ENCODE data around the gene TMED6. TPM values are rescaled to one million over a fixed set of nuclear protein-coding genes. Genes with fewer than 3 reads are reported as not detected.

The TMED6 gene
- total and polyA plus RNA-seq, 4 donors = 0.24 to 0.95 (median 0.49) TPM

DNA sequence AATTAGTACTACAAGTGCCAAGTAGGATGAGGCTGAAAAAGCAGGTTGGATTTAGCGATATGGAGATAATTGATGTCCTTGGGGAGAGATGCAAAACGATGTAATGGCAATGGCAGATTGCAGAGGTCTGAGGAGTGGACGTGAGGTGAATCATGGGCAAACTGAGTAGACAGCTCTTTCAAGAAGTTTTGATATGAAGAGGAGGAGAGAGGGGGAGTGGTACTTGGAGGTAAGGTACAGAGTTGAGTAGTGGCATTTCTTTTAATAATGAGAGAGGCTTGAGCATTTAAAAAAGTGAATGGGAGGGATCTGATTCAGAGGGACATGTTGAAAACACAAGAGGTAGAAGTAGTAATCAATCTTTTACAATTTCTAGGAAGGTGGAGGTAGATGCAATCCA lies 58.2 kb downstream of the TMED6 start:
- H3K4me3 ChIP-seq = no peak overlapping the region

More for the DNA sequence above, 58.2 kb downstream of the TMED6 start:
- no peak for ATAC-seq (ENCODE audit: insufficient read depth, low FRiP score)
- DNase-seq = no peak
- Histone ChIP-seq H3K27ac (ENCODE audit: low read depth in 1 of 2, low read length in 1 of 2) (no peak overlapping the region), H3K9me3 (ENCODE audit: control insufficient read depth in 4 of 4, insufficient read depth in 3 of 4, low read length in 3 of 4) (no peaks in the 10 kb centered on the region), H3K27me3 (ENCODE audit: control insufficient read depth in 3 of 3, insufficient read depth in 3 of 3, low read length in 2 of 3) (no peaks in the 10 kb centered on the region), H3K36me3 (ENCODE audit: control insufficient read depth in 4 of 4, insufficient read depth in 4 of 4, low read length in 4 of 4) (peaks cover 0 to 3% (median 3%) of the 10 kb centered on the region in 4 donors), H3K4me1 (ENCODE audit: control insufficient read depth in 5 of 5, insufficient read depth in 5 of 5, low read length in 5 of 5) (no peaks in the 10 kb centered on the region), H3K9ac (ENCODE audit: insufficient read depth in 1 of 2, low read length in 2 of 2) (no peak overlapping the region)
- TF ChIP-seq, protein P1, sequence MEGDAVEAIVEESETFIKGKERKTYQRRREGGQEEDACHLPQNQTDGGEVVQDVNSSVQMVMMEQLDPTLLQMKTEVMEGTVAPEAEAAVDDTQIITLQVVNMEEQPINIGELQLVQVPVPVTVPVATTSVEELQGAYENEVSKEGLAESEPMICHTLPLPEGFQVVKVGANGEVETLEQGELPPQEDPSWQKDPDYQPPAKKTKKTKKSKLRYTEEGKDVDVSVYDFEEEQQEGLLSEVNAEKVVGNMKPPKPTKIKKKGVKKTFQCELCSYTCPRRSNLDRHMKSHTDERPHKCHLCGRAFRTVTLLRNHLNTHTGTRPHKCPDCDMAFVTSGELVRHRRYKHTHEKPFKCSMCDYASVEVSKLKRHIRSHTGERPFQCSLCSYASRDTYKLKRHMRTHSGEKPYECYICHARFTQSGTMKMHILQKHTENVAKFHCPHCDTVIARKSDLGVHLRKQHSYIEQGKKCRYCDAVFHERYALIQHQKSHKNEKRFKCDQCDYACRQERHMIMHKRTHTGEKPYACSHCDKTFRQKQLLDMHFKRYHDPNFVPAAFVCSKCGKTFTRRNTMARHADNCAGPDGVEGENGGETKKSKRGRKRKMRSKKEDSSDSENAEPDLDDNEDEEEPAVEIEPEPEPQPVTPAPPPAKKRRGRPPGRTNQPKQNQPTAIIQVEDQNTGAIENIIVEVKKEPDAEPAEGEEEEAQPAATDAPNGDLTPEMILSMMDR (IDR thresholded peaks at IDR 0.05; ENCODE audit: control extremely low read depth, extremely low read depth) = no peak
- 78 to 80% methylated on average over 3 of the region's 3 CpGs for WGBS, 2 donors

Other genes starting within 250 kb of the TMED6 start
- gene HAS3, start 246.1 kb downstream of the TMED6 start, total RNA-seq = 10 to 100 TPM; 24.0 to 37.5 TPM
- gene HAS3, start 246.1 kb downstream of the TMED6 start, polyA plus RNA-seq = 10 to 100 TPM in 1 of 2 donors, 1 to 10 TPM in 1; 5.1 to 14.0 TPM
- 100 to 1,000 TPM in 1 of 2 donors, 10 to 100 TPM in 1; 92.5 to 101 TPM for gene CHTF8, start 219.2 kb downstream of the TMED6 start, total RNA-seq
- gene CHTF8, start 219.2 kb downstream of the TMED6 start, polyA plus RNA-seq = 10 to 100 TPM; 26.0 to 70.5 TPM
- gene UTP4, start 219.1 kb downstream of the TMED6 start, total RNA-seq = 10 to 100 TPM; 18.1 to 34.5 TPM
- gene UTP4, start 219.1 kb downstream of the TMED6 start, polyA plus RNA-seq = 10 to 100 TPM; 21.4 to 30.5 TPM
- 10 to 100 TPM; 32.5 to 42.8 TPM for gene SNTB2, start 164.6 kb downstream of the TMED6 start, total RNA-seq
- 1 to 10 TPM; 4.5 to 5.8 TPM for gene SNTB2, start 164.6 kb downstream of the TMED6 start, polyA plus RNA-seq
- gene VPS4A, start 40.4 kb downstream of the TMED6 start, total RNA-seq = 10 to 100 TPM; 25.3 to 26.6 TPM
- 10 to 100 TPM; 27.2 to 31.8 TPM for gene VPS4A, start 40.4 kb downstream of the TMED6 start, polyA plus RNA-seq
- gene PDF, start 21.2 kb downstream of the TMED6 start, total RNA-seq = 10 to 100 TPM in 1 of 2 donors, 1 to 10 TPM in 1; 6.4 to 16.6 TPM
- 10 to 100 TPM in 1 of 2 donors, 1 to 10 TPM in 1; 6.0 to 11.8 TPM for gene PDF, start 21.2 kb downstream of the TMED6 start, polyA plus RNA-seq
- 10 to 100 TPM; 33.7 to 36.3 TPM for gene COG8, start 12.2 kb downstream of the TMED6 start, total RNA-seq
- 10 to 100 TPM; 18.3 to 18.9 TPM for gene COG8, start 12.2 kb downstream of the TMED6 start, polyA plus RNA-seq
- gene NIP7, start 12.0 kb downstream of the TMED6 start, total RNA-seq = 10 to 100 TPM; 16.4 to 23.2 TPM
- 10 to 100 TPM; 14.5 to 17.7 TPM for gene NIP7, start 12.0 kb downstream of the TMED6 start, polyA plus RNA-seq
- 10 to 100 TPM; 24.6 to 26.6 TPM for gene TERF2, start 34.2 kb upstream of the TMED6 start, total RNA-seq
- gene TERF2, start 34.2 kb upstream of the TMED6 start, polyA plus RNA-seq = 10 to 100 TPM in 1 of 2 donors, 1 to 10 TPM in 1; 8.2 to 11.7 TPM
- 100 to 1,000 TPM in 1 of 2 donors, 10 to 100 TPM in 1; 69.8 to 103 TPM for gene CYB5B, start 72.8 kb upstream of the TMED6 start, total RNA-seq
- gene CYB5B, start 72.8 kb upstream of the TMED6 start, polyA plus RNA-seq = 10 to 100 TPM; 68.1 to 81.6 TPM
- gene NFAT5, start 214.2 kb upstream of the TMED6 start, total RNA-seq = 100 to 1,000 TPM in 1 of 2 donors, 10 to 100 TPM in 1; 39.6 to 111 TPM
- 1 to 10 TPM; 5.2 to 5.4 TPM for gene NFAT5, start 214.2 kb upstream of the TMED6 start, polyA plus RNA-seq

Measured in lung (tissue), 12 donors.